ENCODE results near the gene ZIC5. TPM values are rescaled to one million over a fixed set of nuclear protein-coding genes. Genes with fewer than 3 reads are reported as not detected.
A peak's percentile ranks its signal among the peaks of the same experiment; 100 is the strongest.

The ZIC5 gene
- total RNA-seq, 1 experiment from 2014 or later = 0.66 TPM

GRCh38 chr13:99941911-99942310 lies 29.7 kb downstream of the ZIC5 start:
- intact Hi-C loops (cut with micrococcal nuclease; ENCODE audit: unreplicated experiment) = no loop called here
- BruUV-seq (replicated peaks) = no TSS peak
- TF ChIP-seq CTCF (IDR thresholded peaks at IDR 0.05; ENCODE audit: insufficient read depth in 1 of 2, low read depth in 1 of 2, low read length in 1 of 2, severe bottlenecking in 1 of 2, unreplicated experiment in 1 of 2) = no peak
- Histone ChIP-seq H3K4me3 (ENCODE audit: low read depth, low read length) (no peak overlapping the region), H3K27me3 (replicated peaks; ENCODE audit: control insufficient read depth, insufficient read depth, low read length) (no peaks in the 10 kb centered on the region), H3K9me3 (no peaks in the 10 kb centered on the region), H3K36me3 (ENCODE audit: control insufficient read depth, insufficient read depth, low read length) (no peaks in the 10 kb centered on the region), H3K4me1 (peaks cover 5% of the 10 kb centered on the region; the same call in 1 of the 2 replicates)
- Mint-ChIP-seq H3K27me3 (ENCODE audit: insufficient read depth, unreplicated experiment) (peaks cover 3% of the 10 kb centered on the region), H3K36me3 (ENCODE audit: insufficient read depth, unreplicated experiment) (no peaks in the 10 kb centered on the region), H3K4me1 (ENCODE audit: low read depth, unreplicated experiment) (peaks cover 7% of the 10 kb centered on the region), H3K9me3 (ENCODE audit: unreplicated experiment) (no peaks in the 10 kb centered on the region), H3K4me3 (ENCODE audit: unreplicated experiment) (no peak overlapping the region), H3K27ac (ENCODE audit: unreplicated experiment) (no peak overlapping the region)
- CTCF ChIA-PET = no interaction called here
- no peak for DNase-seq
- POLR2A ChIA-PET = no interaction called here

GRCh38 chr13:99941086-99941485 lies 30.5 kb downstream of the ZIC5 start:
- intact Hi-C loops (cut with micrococcal nuclease; ENCODE audit: unreplicated experiment) = no loop called here
- no peak overlapping the region for H3K27ac Mint-ChIP-seq (ENCODE audit: unreplicated experiment)
- H3K4me1 ChIP-seq = peaks cover 5% of the 10 kb centered on the region; the same call in 1 of the 2 replicates
- no peaks in the 10 kb centered on the region for H3K27me3 Mint-ChIP-seq (ENCODE audit: insufficient read depth, unreplicated experiment)
- no TSS peak for BruUV-seq (replicated peaks)
- no peak overlapping the region for H3K4me3 ChIP-seq (ENCODE audit: low read depth, low read length)
- H3K27me3 ChIP-seq (replicated peaks; ENCODE audit: control insufficient read depth, insufficient read depth, low read length) = no peaks in the 10 kb centered on the region
- peaks cover 7% of the 10 kb centered on the region for H3K4me1 Mint-ChIP-seq (ENCODE audit: low read depth, unreplicated experiment)
- TF ChIP-seq CTCF (IDR thresholded peaks at IDR 0.05; ENCODE audit: insufficient read depth in 1 of 2, low read depth in 1 of 2, low read length in 1 of 2, severe bottlenecking in 1 of 2, unreplicated experiment in 1 of 2) = no peak
- ChIA-PET POLR2A (no interaction called here), CTCF (no interaction called here)
- H3K9me3 Mint-ChIP-seq (ENCODE audit: unreplicated experiment) = no peaks in the 10 kb centered on the region
- no peaks in the 10 kb centered on the region for H3K36me3 ChIP-seq (ENCODE audit: control insufficient read depth, insufficient read depth, low read length)
- H3K36me3 Mint-ChIP-seq (ENCODE audit: insufficient read depth, unreplicated experiment) = no peaks in the 10 kb centered on the region
- H3K4me3 Mint-ChIP-seq (ENCODE audit: unreplicated experiment) = peak overlapping the region; percentile 3
- peak in 1 of 2 experiments; percentile 10 for DNase-seq
- no peaks in the 10 kb centered on the region for H3K9me3 ChIP-seq

GRCh38 chr13:99938635-99939034 lies 32.9 kb downstream of the ZIC5 start:
- no peak for DNase-seq
- Histone ChIP-seq H3K4me1 (peaks cover 5% of the 10 kb centered on the region; the same call in 1 of the 2 replicates), H3K4me3 (ENCODE audit: low read depth, low read length) (no peak overlapping the region), H3K27me3 (replicated peaks; ENCODE audit: control insufficient read depth, insufficient read depth, low read length) (no peaks in the 10 kb centered on the region), H3K36me3 (ENCODE audit: control insufficient read depth, insufficient read depth, low read length) (no peaks in the 10 kb centered on the region), H3K9me3 (no peaks in the 10 kb centered on the region)
- POLR2A ChIA-PET = no interaction called here
- CTCF ChIA-PET = no interaction called here
- BruUV-seq (replicated peaks) = no TSS peak
- intact Hi-C loops (cut with micrococcal nuclease; ENCODE audit: unreplicated experiment) = no loop called here
- Mint-ChIP-seq H3K4me3 (ENCODE audit: unreplicated experiment) (no peak overlapping the region), H3K27me3 (ENCODE audit: insufficient read depth, unreplicated experiment) (no peaks in the 10 kb centered on the region), H3K9me3 (ENCODE audit: unreplicated experiment) (no peaks in the 10 kb centered on the region), H3K27ac (ENCODE audit: unreplicated experiment) (no peak overlapping the region), H3K4me1 (ENCODE audit: low read depth, unreplicated experiment) (peaks cover 7% of the 10 kb centered on the region), H3K36me3 (ENCODE audit: insufficient read depth, unreplicated experiment) (no peaks in the 10 kb centered on the region)
- no peak for TF ChIP-seq CTCF (IDR thresholded peaks at IDR 0.05; ENCODE audit: insufficient read depth in 1 of 2, low read depth in 1 of 2, low read length in 1 of 2, severe bottlenecking in 1 of 2, unreplicated experiment in 1 of 2)
